Mammary epithelial cell (primary cell): ENCODE results near the gene ZNF543.

ENCODE experiments used
- EZH2 ChIP-seq: IDR thresholded peaks from 2 replicates; pipeline ENCODE4 v1.6.1; 2012; ENCODE audit warnings: low read length, inconsistent platforms, borderline replicate concordance
- TF ChIP-seq, protein P1 (sequence below), 2 donors: IDR thresholded peaks in 1 of 2; conservative IDR thresholded peaks in 1 of 2; 2 replicates each; pipeline ENCODE4 v1.5.1; 2011 to 2012; ENCODE audit warnings: inconsistent platforms in 2 of 2, low read length in 2 of 2, mild to moderate bottlenecking in 2 of 2, control low read depth in 1 of 2, low read depth in 1 of 2; ENCODE audit not compliant: insufficient read depth in 1 of 2; ENCODE audit errors: extremely low read depth in 1 of 2

DNA sequence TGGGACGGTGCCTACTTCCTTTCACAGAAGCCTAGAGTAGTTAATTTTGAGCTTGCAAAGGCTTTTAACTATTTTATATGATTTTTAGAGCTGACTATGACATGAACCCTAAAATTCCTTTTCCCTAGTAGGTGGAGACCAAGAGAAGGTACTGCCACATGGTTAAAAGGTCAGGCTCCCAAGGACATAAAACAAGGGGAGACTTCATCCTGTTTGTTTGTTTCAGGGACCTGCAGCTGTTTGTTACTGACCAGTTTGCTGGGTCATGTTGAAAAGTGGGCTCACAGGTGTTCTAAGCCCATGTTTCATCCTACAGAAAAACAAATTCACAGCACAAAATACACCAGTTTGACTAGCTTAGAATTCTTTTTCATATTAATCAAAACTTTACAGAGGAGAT lies 43.8 kb upstream of the ZNF543 start:
- TF ChIP-seq, protein P1, sequence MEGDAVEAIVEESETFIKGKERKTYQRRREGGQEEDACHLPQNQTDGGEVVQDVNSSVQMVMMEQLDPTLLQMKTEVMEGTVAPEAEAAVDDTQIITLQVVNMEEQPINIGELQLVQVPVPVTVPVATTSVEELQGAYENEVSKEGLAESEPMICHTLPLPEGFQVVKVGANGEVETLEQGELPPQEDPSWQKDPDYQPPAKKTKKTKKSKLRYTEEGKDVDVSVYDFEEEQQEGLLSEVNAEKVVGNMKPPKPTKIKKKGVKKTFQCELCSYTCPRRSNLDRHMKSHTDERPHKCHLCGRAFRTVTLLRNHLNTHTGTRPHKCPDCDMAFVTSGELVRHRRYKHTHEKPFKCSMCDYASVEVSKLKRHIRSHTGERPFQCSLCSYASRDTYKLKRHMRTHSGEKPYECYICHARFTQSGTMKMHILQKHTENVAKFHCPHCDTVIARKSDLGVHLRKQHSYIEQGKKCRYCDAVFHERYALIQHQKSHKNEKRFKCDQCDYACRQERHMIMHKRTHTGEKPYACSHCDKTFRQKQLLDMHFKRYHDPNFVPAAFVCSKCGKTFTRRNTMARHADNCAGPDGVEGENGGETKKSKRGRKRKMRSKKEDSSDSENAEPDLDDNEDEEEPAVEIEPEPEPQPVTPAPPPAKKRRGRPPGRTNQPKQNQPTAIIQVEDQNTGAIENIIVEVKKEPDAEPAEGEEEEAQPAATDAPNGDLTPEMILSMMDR (conservative IDR thresholded peaks at IDR 0.05 in 1 of 2, IDR thresholded peaks at IDR 0.05 in 1 of 2; ENCODE audit: extremely low read depth in 1 of 2, insufficient read depth in 1 of 2, low read depth in 1 of 2, low read length in 2 of 2), result no peak
- no peak for TF ChIP-seq EZH2
